Stomach (tissue), 4 donors: ENCODE data around the gene MLEC.

Experiments
- EP300 ChIP-seq: sonication (generic); formaldehyde crosslinking; IDR thresholded peaks from one replicate; pipeline ENCODE4 v1.6.1; 2017; ENCODE audit warnings: antibody characterized with exemption
- POLR2A ChIP-seq, 4 donors: fragments of 450-650 bp; IDR thresholded peaks; one replicate each; pipeline ENCODE4 v1.6.1; 2016; ENCODE audit warnings: antibody characterized with exemption in 4 of 4, control low read depth in 2 of 4, mild to moderate bottlenecking in 1 of 4, moderate library complexity in 1 of 4
- TF ChIP-seq, protein P1 (sequence below), 7 experiments: fragments of 450-650 bp in 4 of 7; fragments of 200-600 bp in 3 of 7; sonication (generic) in 3 of 7; IDR thresholded peaks; one replicate each; pipeline ENCODE4 v1.5.1; 2016 to 2019; ENCODE audit warnings: antibody characterized with exemption in 7 of 7, control low read depth in 2 of 7, mild to moderate bottlenecking in 1 of 7

DNA sequence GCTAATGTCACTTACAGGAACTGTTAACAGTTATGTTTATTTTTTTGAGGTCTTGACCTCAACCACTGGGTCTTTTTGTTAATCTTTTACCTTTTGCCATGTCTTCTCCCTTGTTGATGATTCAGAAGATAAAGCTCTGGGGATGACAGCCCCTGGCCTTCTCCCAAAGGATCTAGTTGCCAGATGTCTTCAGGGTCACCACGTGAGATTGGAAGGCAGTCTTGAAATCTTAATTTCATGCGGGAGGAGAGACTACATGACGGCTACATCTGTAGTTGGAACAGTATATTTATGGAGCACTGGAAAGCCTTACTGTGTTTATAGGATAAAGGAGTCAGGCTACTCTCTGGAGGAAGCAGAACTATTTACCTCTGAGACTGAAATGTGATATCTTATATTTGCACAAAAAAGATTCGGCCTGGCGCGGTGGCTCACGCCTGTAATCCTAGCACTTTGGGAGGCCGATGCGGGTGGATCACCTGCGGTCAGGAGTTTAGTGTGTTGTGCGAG lies 5.6 kb downstream of the MLEC start:
- no peak for TF ChIP-seq EP300
- no peak for TF ChIP-seq POLR2A (IDR thresholded peaks at IDR 0.05)
- TF ChIP-seq, protein P1, sequence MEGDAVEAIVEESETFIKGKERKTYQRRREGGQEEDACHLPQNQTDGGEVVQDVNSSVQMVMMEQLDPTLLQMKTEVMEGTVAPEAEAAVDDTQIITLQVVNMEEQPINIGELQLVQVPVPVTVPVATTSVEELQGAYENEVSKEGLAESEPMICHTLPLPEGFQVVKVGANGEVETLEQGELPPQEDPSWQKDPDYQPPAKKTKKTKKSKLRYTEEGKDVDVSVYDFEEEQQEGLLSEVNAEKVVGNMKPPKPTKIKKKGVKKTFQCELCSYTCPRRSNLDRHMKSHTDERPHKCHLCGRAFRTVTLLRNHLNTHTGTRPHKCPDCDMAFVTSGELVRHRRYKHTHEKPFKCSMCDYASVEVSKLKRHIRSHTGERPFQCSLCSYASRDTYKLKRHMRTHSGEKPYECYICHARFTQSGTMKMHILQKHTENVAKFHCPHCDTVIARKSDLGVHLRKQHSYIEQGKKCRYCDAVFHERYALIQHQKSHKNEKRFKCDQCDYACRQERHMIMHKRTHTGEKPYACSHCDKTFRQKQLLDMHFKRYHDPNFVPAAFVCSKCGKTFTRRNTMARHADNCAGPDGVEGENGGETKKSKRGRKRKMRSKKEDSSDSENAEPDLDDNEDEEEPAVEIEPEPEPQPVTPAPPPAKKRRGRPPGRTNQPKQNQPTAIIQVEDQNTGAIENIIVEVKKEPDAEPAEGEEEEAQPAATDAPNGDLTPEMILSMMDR (IDR thresholded peaks at IDR 0.05): no peak
